Fibroblast of lung (primary cell): Measurements from ENCODE around the gene GPRC5C.

Source experiments
- EZH2 ChIP-seq: IDR thresholded peaks from 2 replicates; pipeline ENCODE4 v1.5.1; 2012; ENCODE audit warnings: low read length, control low read depth, mild to moderate bottlenecking; ENCODE audit errors: missing control alignments
- TF ChIP-seq, protein P1 (sequence below), 2 donors: IDR thresholded peaks in 1 of 2; conservative IDR thresholded peaks in 1 of 2; 1 replicate in 1 of 2; 2 replicates in 1 of 2; pipeline ENCODE4 v1.5.1; 2011 to 2012; ENCODE audit warnings: low read length in 2 of 2, control low read depth in 1 of 2, inconsistent platforms in 1 of 2, low read depth in 1 of 2, mild to moderate bottlenecking in 1 of 2

DNA sequence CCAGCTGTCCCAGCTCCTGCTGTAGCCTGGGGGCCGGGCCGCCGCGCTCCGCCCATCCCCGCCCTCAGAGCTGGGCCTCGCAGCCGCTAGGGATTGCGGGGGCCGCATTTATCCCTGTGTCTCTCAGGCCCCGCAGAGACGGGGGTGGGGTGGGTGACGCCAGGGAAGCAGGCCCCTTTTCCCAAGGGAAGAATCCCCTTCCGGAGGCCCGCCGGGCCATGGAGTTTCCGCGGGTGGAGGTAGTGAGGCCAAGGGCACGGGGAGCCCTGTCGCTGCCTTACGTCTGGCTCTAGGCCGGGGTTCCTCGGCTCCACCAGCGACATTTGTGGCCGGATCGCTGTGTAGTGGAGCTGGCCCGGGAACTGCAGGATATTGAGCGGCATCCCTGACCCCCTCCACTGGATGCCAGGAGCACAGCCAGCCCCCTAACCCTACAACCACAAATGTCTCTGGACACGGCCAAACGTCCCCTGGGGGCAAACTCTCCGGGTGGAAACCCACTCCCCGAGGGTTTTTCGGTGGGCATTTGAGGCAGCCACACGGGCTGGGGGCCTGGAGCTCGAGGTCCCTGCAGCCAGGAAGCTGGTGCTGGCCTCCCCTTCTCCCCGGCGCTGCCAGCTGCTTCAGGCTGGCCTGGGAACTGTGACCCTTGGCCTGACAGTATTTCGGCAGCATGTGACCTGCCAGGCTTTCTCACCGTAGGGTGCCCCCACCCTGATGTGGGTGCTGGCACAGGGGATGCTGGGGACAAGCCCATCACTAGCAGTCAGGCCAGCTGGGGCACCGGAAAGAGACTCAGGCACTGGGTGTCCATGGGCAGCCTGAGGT lies 22.5 kb downstream of the GPRC5C start:
- TF ChIP-seq, protein P1, sequence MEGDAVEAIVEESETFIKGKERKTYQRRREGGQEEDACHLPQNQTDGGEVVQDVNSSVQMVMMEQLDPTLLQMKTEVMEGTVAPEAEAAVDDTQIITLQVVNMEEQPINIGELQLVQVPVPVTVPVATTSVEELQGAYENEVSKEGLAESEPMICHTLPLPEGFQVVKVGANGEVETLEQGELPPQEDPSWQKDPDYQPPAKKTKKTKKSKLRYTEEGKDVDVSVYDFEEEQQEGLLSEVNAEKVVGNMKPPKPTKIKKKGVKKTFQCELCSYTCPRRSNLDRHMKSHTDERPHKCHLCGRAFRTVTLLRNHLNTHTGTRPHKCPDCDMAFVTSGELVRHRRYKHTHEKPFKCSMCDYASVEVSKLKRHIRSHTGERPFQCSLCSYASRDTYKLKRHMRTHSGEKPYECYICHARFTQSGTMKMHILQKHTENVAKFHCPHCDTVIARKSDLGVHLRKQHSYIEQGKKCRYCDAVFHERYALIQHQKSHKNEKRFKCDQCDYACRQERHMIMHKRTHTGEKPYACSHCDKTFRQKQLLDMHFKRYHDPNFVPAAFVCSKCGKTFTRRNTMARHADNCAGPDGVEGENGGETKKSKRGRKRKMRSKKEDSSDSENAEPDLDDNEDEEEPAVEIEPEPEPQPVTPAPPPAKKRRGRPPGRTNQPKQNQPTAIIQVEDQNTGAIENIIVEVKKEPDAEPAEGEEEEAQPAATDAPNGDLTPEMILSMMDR (conservative IDR thresholded peaks at IDR 0.05 in 1 of 2, IDR thresholded peaks at IDR 0.05 in 1 of 2; ENCODE audit: low read depth in 1 of 2, low read length in 2 of 2) = no peak
- TF ChIP-seq EZH2 = no peak
